Thyroid gland (tissue), 4 donors: ENCODE results near the gene CTCF.

Experiments used
- POLR2A ChIP-seq, 2 donors: fragments of 450-650 bp; IDR thresholded peaks; one replicate each; pipeline ENCODE4 v1.6.1; 2017; ENCODE audit warnings: antibody characterized with exemption in 2 of 2, mild to moderate bottlenecking in 2 of 2, moderate library complexity in 1 of 2
- TF ChIP-seq, protein P1 (sequence below), 6 experiments: fragments of 200-600 bp in 3 of 6; fragments of 450-650 bp in 3 of 6; sonication (generic) in 3 of 6; IDR thresholded peaks; one replicate each; pipeline ENCODE4 v1.5.1; 2016 to 2019; ENCODE audit warnings: antibody characterized with exemption in 6 of 6, mild to moderate bottlenecking in 2 of 6, inconsistent platforms in 1 of 6, moderate library complexity in 1 of 6

DNA sequence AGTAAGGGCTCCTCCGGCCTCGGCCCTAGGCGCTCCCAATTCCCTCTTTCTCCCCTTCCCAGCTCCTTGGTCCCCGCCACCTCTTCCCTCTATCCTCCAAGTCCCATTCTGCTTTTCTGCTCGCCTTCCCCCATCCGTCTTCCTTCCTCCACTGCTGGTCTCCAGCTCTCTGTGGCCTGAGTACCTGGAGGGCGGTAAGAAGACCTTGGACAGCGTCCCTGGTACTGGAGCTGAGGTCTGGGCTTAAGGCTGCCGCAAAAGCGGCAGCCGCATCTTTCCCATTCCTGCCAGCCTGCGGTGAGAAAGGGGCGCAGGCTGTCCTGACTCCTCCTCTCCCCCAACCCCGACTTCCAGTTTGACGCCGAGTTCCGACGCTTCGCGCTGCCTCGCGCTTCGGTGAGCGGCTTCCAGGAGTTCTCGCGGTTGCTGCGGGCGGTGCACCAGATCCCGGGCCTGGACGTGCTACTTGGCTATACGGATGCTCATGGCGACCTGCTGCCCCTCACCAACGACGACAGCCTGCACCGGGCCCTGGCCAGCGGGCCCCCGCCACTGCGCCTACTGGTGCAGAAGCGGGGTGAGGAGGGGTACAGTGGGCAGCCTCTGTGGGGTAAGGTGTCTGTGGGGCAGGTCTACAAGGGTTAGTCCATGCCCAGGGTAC, 98.9 kb downstream of the CTCF start:
- no peak for TF ChIP-seq POLR2A (IDR thresholded peaks at IDR 0.05)
- TF ChIP-seq, protein P1, sequence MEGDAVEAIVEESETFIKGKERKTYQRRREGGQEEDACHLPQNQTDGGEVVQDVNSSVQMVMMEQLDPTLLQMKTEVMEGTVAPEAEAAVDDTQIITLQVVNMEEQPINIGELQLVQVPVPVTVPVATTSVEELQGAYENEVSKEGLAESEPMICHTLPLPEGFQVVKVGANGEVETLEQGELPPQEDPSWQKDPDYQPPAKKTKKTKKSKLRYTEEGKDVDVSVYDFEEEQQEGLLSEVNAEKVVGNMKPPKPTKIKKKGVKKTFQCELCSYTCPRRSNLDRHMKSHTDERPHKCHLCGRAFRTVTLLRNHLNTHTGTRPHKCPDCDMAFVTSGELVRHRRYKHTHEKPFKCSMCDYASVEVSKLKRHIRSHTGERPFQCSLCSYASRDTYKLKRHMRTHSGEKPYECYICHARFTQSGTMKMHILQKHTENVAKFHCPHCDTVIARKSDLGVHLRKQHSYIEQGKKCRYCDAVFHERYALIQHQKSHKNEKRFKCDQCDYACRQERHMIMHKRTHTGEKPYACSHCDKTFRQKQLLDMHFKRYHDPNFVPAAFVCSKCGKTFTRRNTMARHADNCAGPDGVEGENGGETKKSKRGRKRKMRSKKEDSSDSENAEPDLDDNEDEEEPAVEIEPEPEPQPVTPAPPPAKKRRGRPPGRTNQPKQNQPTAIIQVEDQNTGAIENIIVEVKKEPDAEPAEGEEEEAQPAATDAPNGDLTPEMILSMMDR (IDR thresholded peaks at IDR 0.05): no peak
